SK-N-SH treated with all-trans-retinoic acid at 6 μM for 48 hours (cell line): ENCODE results near the gene CSNK1D.

Source experiments
- ATAC-seq: fragments of 200-7000 bp; cut with Tn5 transposase; 3 replicates; pipeline ENCODE4 v1.9.1; 2020; ENCODE audit warnings: mild to moderate bottlenecking, moderate library complexity
- ARNTL ChIP-seq: fragments of 450-650 bp; formaldehyde crosslinking; IDR thresholded peaks from 2 replicates; pipeline ENCODE4 v1.5.0; 2020; ENCODE audit warnings: low read depth, mild to moderate bottlenecking, moderate library complexity, borderline replicate concordance
- BACH2 ChIP-seq: fragments of 250-450 bp; sonication (Bioruptor Pico); IDR thresholded peaks from 2 replicates; pipeline ENCODE4 v1.9.0; 2021; ENCODE audit warnings: mild to moderate bottlenecking, borderline replicate concordance
- CREB5 ChIP-seq: fragments of 250-450 bp; sonication (Bioruptor Pico); IDR thresholded peaks from 2 replicates; pipeline ENCODE4 v1.5.1; 2020; ENCODE audit warnings: low read depth, mild to moderate bottlenecking, moderate library complexity
- CSDC2 ChIP-seq: fragments of 250-450 bp; sonication (Bioruptor Pico); IDR thresholded peaks from 2 replicates; pipeline ENCODE4 v1.5.0; 2020; ENCODE audit warnings: mild to moderate bottlenecking, moderate library complexity
- ESRRG ChIP-seq: fragments of 250-450 bp; sonication (Bioruptor Pico); IDR thresholded peaks from 2 replicates; pipeline ENCODE4 v1.6.1; 2021; ENCODE audit warnings: mild to moderate bottlenecking
- ISL1 ChIP-seq: fragments of 250-450 bp; sonication (Bioruptor Pico); IDR thresholded peaks from 2 replicates; pipeline ENCODE4 v2.1.2; 2022; ENCODE audit warnings: mild to moderate bottlenecking, moderate library complexity
- OSR1 ChIP-seq: fragments of 250-450 bp; sonication (Bioruptor Pico); IDR thresholded peaks from 2 replicates; pipeline ENCODE4 v1.8.0; 2022; ENCODE audit warnings: moderate library complexity, mild to moderate bottlenecking, inconsistent platforms
- PATZ1 ChIP-seq: fragments of 250-450 bp; sonication (Bioruptor Pico); IDR thresholded peaks from 2 replicates; pipeline ENCODE4 v1.8.0; 2020; ENCODE audit warnings: mild to moderate bottlenecking, moderate library complexity, borderline replicate concordance
- POU6F1 ChIP-seq: fragments of 250-450 bp; sonication (Bioruptor Pico); IDR thresholded peaks from 2 replicates; pipeline ENCODE4 v1.8.0; 2021; ENCODE audit warnings: low read depth, mild to moderate bottlenecking, moderate library complexity, borderline replicate concordance
- PPARA ChIP-seq: fragments of 250-450 bp; sonication (Bioruptor Pico); IDR thresholded peaks from 2 replicates; pipeline ENCODE4 v1.5.0; 2020; ENCODE audit warnings: mild to moderate bottlenecking, borderline replicate concordance
- RARB ChIP-seq: fragments of 250-450 bp; sonication (Bioruptor Pico); IDR thresholded peaks from 2 replicates; pipeline ENCODE4 v1.8.0; 2021; ENCODE audit warnings: mild to moderate bottlenecking, moderate library complexity
- SNAI2 ChIP-seq: fragments of 250-450 bp; sonication (Bioruptor Pico); IDR thresholded peaks from 2 replicates; pipeline ENCODE4 v1.5.0; 2020; ENCODE audit warnings: mild to moderate bottlenecking, moderate library complexity
- TCF4 ChIP-seq: fragments of 250-450 bp; sonication (Bioruptor Pico); IDR thresholded peaks from 2 replicates; pipeline ENCODE4 v1.8.0; 2021; ENCODE audit warnings: mild to moderate bottlenecking, moderate library complexity, borderline replicate concordance
- TOX ChIP-seq: fragments of 250-450 bp; sonication (Bioruptor Pico); IDR thresholded peaks from 2 replicates; pipeline ENCODE4 v1.8.0; 2021; ENCODE audit warnings: mild to moderate bottlenecking, moderate library complexity, borderline replicate concordance
- ZC3H10 ChIP-seq: fragments of 250-450 bp; sonication (Bioruptor Pico); IDR thresholded peaks from 2 replicates; pipeline ENCODE4 v1.5.1; 2021; ENCODE audit warnings: mild to moderate bottlenecking, moderate library complexity
- ZFP30 ChIP-seq: fragments of 450-650 bp; formaldehyde crosslinking; IDR thresholded peaks from 2 replicates; pipeline ENCODE4 v1.5.0; 2022; ENCODE audit warnings: mild to moderate bottlenecking, moderate library complexity
- ZNF565 ChIP-seq: fragments of 450-650 bp; formaldehyde crosslinking; conservative IDR thresholded peaks from 2 replicates; pipeline ENCODE4 v1.5.0; 2020; ENCODE audit warnings: low read depth, mild to moderate bottlenecking, moderate library complexity
- ZNF70 ChIP-seq: fragments of 450-650 bp; formaldehyde crosslinking; IDR thresholded peaks from 2 replicates; pipeline ENCODE4 v1.5.0; 2020; ENCODE audit warnings: mild to moderate bottlenecking, moderate library complexity
- ZNF8 ChIP-seq: fragments of 450-650 bp; formaldehyde crosslinking; IDR thresholded peaks from 2 replicates; pipeline ENCODE4 v1.5.0; 2020; ENCODE audit warnings: mild to moderate bottlenecking, moderate library complexity

Gene CSNK1D

GRCh38 chr17:82314012-82314726, 40.7 kb upstream of the CSNK1D start:
- no peak for ATAC-seq
- TF ChIP-seq CREB5 (CRISPR knock-in tag) = no peak
- TF ChIP-seq PATZ1 (CRISPR knock-in tag) = no peak
- no peak for TF ChIP-seq ZNF70 (CRISPR knock-in tag)
- no peak for TF ChIP-seq ESRRG (CRISPR knock-in tag)
- no peak for TF ChIP-seq CSDC2 (CRISPR knock-in tag)
- TF ChIP-seq ZNF565 (CRISPR knock-in tag) = no peak
- TF ChIP-seq PPARA = no peak
- TF ChIP-seq BACH2 (CRISPR knock-in tag) = no peak
- TF ChIP-seq POU6F1 = no peak
- TF ChIP-seq ARNTL (CRISPR knock-in tag) = no peak
- TF ChIP-seq ISL1 (CRISPR knock-in tag) = no peak

- no peak for ATAC-seq
- TF ChIP-seq POU6F1 (no peak), CSDC2 (CRISPR knock-in tag) (no peak), OSR1 (CRISPR knock-in tag) (no peak), ARNTL (CRISPR knock-in tag) (no peak), ZNF70 (CRISPR knock-in tag) (no peak), ZNF8 (CRISPR knock-in tag) (no peak), ZC3H10 (CRISPR knock-in tag) (no peak), TCF4 (CRISPR knock-in tag) (no peak), ISL1 (CRISPR knock-in tag) (no peak), RARB (CRISPR knock-in tag) (no peak), PPARA (no peak)
Measured at GRCh38 chr17:82313195-82314011, 39.9 kb upstream of the CSNK1D start.

- ATAC-seq = no peak
- no peak for TF ChIP-seq BACH2 (CRISPR knock-in tag)
- no peak for TF ChIP-seq ZFP30 (CRISPR knock-in tag)
- TF ChIP-seq POU6F1 = no peak
- no peak for TF ChIP-seq TOX (CRISPR knock-in tag)
- no peak for TF ChIP-seq ZNF70 (CRISPR knock-in tag)
- TF ChIP-seq PATZ1 (CRISPR knock-in tag) = no peak
- TF ChIP-seq ARNTL (CRISPR knock-in tag) = no peak
- TF ChIP-seq TCF4 (CRISPR knock-in tag) = no peak
- TF ChIP-seq SNAI2 = no peak
Measured at GRCh38 chr17:82311971-82312370, 38.5 kb upstream of the CSNK1D start.
